ENCODE measurements around the gene IGF1R.

DNA sequence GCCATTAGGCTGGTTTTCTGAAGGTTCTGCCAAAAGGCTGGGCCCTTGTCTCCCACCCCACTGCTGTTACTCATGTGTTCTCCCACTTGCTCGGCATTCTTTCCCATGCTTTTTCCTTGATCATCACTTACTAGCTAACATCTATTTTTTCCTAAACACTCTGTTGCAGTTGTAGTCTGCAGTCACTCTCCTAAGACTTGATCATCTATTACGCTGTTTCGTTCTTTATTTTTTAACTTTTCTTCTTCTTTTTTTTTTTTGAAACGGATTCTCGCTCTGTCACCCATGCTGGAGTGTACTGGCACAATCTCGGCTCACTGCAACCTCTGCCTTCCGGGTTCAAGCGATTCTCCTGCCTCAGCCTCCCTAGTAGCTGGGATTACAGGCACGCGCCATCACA, 176.3 kb downstream of the IGF1R start:
- TF ChIP-seq POLR2AphosphoS5 (IDR thresholded peaks at IDR 0.05) (no peak), POLR2A (IDR thresholded peaks at IDR 0.05) (no peak), EP300 (IDR thresholded peaks at IDR 0.05) (no peak)
- TF ChIP-seq, protein P1, sequence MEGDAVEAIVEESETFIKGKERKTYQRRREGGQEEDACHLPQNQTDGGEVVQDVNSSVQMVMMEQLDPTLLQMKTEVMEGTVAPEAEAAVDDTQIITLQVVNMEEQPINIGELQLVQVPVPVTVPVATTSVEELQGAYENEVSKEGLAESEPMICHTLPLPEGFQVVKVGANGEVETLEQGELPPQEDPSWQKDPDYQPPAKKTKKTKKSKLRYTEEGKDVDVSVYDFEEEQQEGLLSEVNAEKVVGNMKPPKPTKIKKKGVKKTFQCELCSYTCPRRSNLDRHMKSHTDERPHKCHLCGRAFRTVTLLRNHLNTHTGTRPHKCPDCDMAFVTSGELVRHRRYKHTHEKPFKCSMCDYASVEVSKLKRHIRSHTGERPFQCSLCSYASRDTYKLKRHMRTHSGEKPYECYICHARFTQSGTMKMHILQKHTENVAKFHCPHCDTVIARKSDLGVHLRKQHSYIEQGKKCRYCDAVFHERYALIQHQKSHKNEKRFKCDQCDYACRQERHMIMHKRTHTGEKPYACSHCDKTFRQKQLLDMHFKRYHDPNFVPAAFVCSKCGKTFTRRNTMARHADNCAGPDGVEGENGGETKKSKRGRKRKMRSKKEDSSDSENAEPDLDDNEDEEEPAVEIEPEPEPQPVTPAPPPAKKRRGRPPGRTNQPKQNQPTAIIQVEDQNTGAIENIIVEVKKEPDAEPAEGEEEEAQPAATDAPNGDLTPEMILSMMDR (IDR thresholded peaks at IDR 0.05) = no peak

All from suprapubic skin (tissue), 4 donors.